Activated effector memory CD4-positive, alpha-beta T cell treated with Interleukin-2 at 50 U/mL for 16 hours (primary cell): ENCODE results near the gene STAC.
"Not testable (repeated sequence)": the region's sequence is repeated elsewhere in the genome, so short reads cannot be mapped to it uniquely, and the experiment has no call there.

Source experiments
- DNase-seq: peaks from one replicate; pipeline ENCODE4 v3.0.0-alpha.2; 2020

Gene STAC

GRCh38 chr3:36524560-36524959 lies 144.3 kb downstream of the STAC start:
- DNase-seq: no peak

GRCh38 chr3:36525115-36525801 lies 145.0 kb downstream of the STAC start:
- DNase-seq: no peak

- no peak for DNase-seq
Observed at GRCh38 chr3:36538136-36538749, 157.9 kb downstream of the STAC start.

- DNase-seq: no peak
Observed at GRCh38 chr3:36540888-36541518, 160.7 kb downstream of the STAC start.

GRCh38 chr3:36542186-36542585 lies 161.9 kb downstream of the STAC start:
- DNase-seq: no peak

- DNase-seq: no peak
Observed at GRCh38 chr3:36543276-36543997, 163.1 kb downstream of the STAC start.

GRCh38 chr3:36546226-36546625 lies 165.9 kb downstream of the STAC start:
- DNase-seq: no peak

- DNase-seq: no peak
Observed at GRCh38 chr3:36548712-36549111, 168.4 kb downstream of the STAC start.

GRCh38 chr3:36557021-36557707 lies 176.9 kb downstream of the STAC start:
- DNase-seq: no peak

- DNase-seq: no peak
Observed at GRCh38 chr3:36557708-36558421, 177.6 kb downstream of the STAC start.

- no peak for DNase-seq
Observed at GRCh38 chr3:36558961-36559360, 178.7 kb downstream of the STAC start.

- no peak for DNase-seq
Observed at GRCh38 chr3:36560685-36561084, 180.4 kb downstream of the STAC start.

- DNase-seq: no peak
Observed at GRCh38 chr3:36561601-36562000, 181.3 kb downstream of the STAC start.

- no peak for DNase-seq
Observed at GRCh38 chr3:36562945-36563344, 182.6 kb downstream of the STAC start.

GRCh38 chr3:36575241-36575640 lies 194.9 kb downstream of the STAC start:
- no peak for DNase-seq

- not testable (repeated sequence) for DNase-seq
Observed at GRCh38 chr3:36578418-36578817, 198.1 kb downstream of the STAC start.

GRCh38 chr3:36579746-36580145 lies 199.4 kb downstream of the STAC start:
- DNase-seq: no peak

GRCh38 chr3:36580716-36581115 lies 200.4 kb downstream of the STAC start:
- DNase-seq: no peak

GRCh38 chr3:36591959-36592358 lies 211.7 kb downstream of the STAC start:
- DNase-seq: no peak

- DNase-seq: no peak
Observed at GRCh38 chr3:36595511-36595910, 215.2 kb downstream of the STAC start.

GRCh38 chr3:36596419-36596818 lies 216.1 kb downstream of the STAC start:
- no peak for DNase-seq

- DNase-seq: no peak
Observed at GRCh38 chr3:36597422-36597821, 217.1 kb downstream of the STAC start.
